C4-2B (cell line): Measurements from ENCODE around the gene TMEM178B.

Experiments
- CTCF ChIP-seq: fragments of 450-650 bp; conservative IDR thresholded peaks from 2 replicates; pipeline ENCODE4 v1.5.1; 2017; ENCODE audit warnings: mild to moderate bottlenecking
- ZFX ChIP-seq: fragments of 450-650 bp; IDR thresholded peaks from 2 replicates; pipeline ENCODE4 v1.6.1; 2017

GRCh38 chr7:141072548-141073172 is 1.2 kb upstream of the TMEM178B start:
- TF ChIP-seq CTCF: no peak
- TF ChIP-seq ZFX: no peak
